ENCODE data around the gene CACNB4. TPM values are rescaled to one million over a fixed set of nuclear protein-coding genes. Genes with fewer than 3 reads are reported as not detected.

The CACNB4 gene
- total and polyA plus RNA-seq, 10 of the 15 experiments (the other 5 are each of a cell fraction or from before 2014, with no cell fraction given), result 2.0 to 21.6 (median 9.3) TPM

DNA sequence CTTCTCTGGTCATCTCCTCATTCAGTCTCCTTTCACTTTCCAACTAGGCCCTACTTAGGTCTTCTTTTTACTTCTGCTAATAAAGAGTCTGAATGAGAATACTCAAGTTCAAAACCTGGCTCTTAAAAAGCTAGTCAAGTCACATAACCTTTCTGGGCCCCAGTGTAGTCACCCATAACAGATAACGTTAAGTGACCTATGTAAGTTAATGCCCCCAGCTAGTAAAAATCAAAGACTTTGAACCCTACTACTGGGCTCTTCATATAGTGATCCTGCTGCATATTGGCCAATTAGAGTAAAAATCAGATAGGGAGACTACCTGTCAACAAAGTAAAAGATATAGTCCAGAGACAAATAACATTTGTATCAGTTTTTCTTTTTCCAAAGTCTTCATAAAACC is 288.4 kb downstream of the CACNB4 start:
- ChIA-PET RAD21 (ENCODE audit: unreplicated experiment) (no interaction called here), CTCF (interaction anchor here (0.9 to 1.1 kb wide), 2 partner anchors 9 to 13 kb away, joined by 3 to 4 read pairs; no protein-coding TSS in a partner anchor), POLR2A (no interaction called here), SMC1A (ENCODE audit: uncharacterized antibody, unreplicated experiment) (interaction anchor here (2.1 kb wide), 1 partner anchor 15 kb away, joined by 6 read pairs; no protein-coding TSS in a partner anchor)
- in situ Hi-C loops (cut with MboI), result no loop called here
- FAIRE-seq, result no peak
- Histone ChIP-seq H3K36me3 (ENCODE audit: control insufficient read depth in 2 of 2, insufficient read depth in 2 of 2, low read length in 1 of 2) (peaks cover 2 to 30% of the 10 kb centered on the region in 2 experiments), H3K4me3 (no peak overlapping the region), H3K4me1 (ENCODE audit: control insufficient read depth, insufficient read depth, low read length) (no peaks in the 10 kb centered on the region), H2AFZ (ENCODE audit: control insufficient read depth, low read depth, low read length) (no peak overlapping the region), H3K27ac (ENCODE audit: control insufficient read depth, insufficient read depth) (no peak overlapping the region), H3K4me2 (ENCODE audit: control insufficient read depth, insufficient read depth) (no peak overlapping the region), H3K9me3 (replicated peaks; ENCODE audit: control insufficient read depth, insufficient read depth, low read length) (no peaks in the 10 kb centered on the region; the same call in 2 of the 3 replicates), H3K9ac (ENCODE audit: control insufficient read depth, insufficient read depth, low read length) (no peak overlapping the region), H3K79me2 (ENCODE audit: control insufficient read depth, insufficient read depth, low read length) (no peaks in the 10 kb centered on the region), H4K20me1 (ENCODE audit: control insufficient read depth, insufficient read depth) (no peaks in the 10 kb centered on the region), H3K27me3 (replicated peaks in 1 of 2; ENCODE audit: control insufficient read depth in 2 of 2, insufficient read depth in 2 of 2, low read length in 1 of 2) (no peaks in the 10 kb centered on the region)
- 38% methylated on average over 1 of the region's 1 CpG for WGBS (ENCODE audit: insufficient coverage, insufficient replicate concordance, low lambda C conversion rate, missing lambda C conversion rate)
- no TSS peak for BruUV-seq (replicated peaks)
- intact Hi-C loops (cut with micrococcal nuclease; ENCODE audit: unreplicated experiment), result no loop called here
- no peak for ATAC-seq
- no peak for DNase-seq (ENCODE audit: low read depth, low spot score)
- TF ChIP-seq JUNB (IDR thresholded peaks at IDR 0.05) (no peak), ZNF687 (IDR thresholded peaks at IDR 0.05) (no peak), SMAD1 (IDR thresholded peaks at IDR 0.05; ENCODE audit: low read depth, partially characterized antibody) (no peak), NR2C2 (IDR thresholded peaks at IDR 0.05; ENCODE audit: borderline replicate concordance, control insufficient read depth, insufficient read length, low read depth) (no peak), SMAD5 (IDR thresholded peaks at IDR 0.05; ENCODE audit: low read depth) (no peak), ATF3 (IDR thresholded peaks at IDR 0.05; ENCODE audit: borderline replicate concordance, extremely low read depth, low read depth, low read length) (no peak), PKNOX1 (IDR thresholded peaks at IDR 0.05) (no peak), SIX5 (IDR thresholded peaks at IDR 0.05; ENCODE audit: low read depth, low read length, severe bottlenecking) (no peak), USF2 (IDR thresholded peaks at IDR 0.05; ENCODE audit: borderline replicate concordance, low read depth, low read length) (no peak), ESRRA (IDR thresholded peaks at IDR 0.05; ENCODE audit: low read length) (no peak), EP300 (IDR thresholded peaks at IDR 0.05; ENCODE audit: borderline replicate concordance in 1 of 2, control insufficient read depth in 1 of 2, low read depth in 2 of 2, low read length in 2 of 2) (no peak)
- TF ChIP-seq, protein P1, sequence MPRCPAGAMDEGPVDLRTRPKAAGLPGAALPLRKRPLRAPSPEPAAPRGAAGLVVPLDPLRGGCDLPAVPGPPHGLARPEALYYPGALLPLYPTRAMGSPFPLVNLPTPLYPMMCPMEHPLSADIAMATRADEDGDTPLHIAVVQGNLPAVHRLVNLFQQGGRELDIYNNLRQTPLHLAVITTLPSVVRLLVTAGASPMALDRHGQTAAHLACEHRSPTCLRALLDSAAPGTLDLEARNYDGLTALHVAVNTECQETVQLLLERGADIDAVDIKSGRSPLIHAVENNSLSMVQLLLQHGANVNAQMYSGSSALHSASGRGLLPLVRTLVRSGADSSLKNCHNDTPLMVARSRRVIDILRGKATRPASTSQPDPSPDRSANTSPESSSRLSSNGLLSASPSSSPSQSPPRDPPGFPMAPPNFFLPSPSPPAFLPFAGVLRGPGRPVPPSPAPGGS (IDR thresholded peaks at IDR 0.05; ENCODE audit: borderline replicate concordance, insufficient read depth, low read depth, low read length, poor library complexity, severe bottlenecking), result no peak
